ENCODE measurements around the gene CDK11B.
"Not testable (repeated sequence)": the region's sequence is repeated elsewhere in the genome, so short reads cannot be mapped to it uniquely, and the experiment has no call there.

The CDK11B gene

DNA sequence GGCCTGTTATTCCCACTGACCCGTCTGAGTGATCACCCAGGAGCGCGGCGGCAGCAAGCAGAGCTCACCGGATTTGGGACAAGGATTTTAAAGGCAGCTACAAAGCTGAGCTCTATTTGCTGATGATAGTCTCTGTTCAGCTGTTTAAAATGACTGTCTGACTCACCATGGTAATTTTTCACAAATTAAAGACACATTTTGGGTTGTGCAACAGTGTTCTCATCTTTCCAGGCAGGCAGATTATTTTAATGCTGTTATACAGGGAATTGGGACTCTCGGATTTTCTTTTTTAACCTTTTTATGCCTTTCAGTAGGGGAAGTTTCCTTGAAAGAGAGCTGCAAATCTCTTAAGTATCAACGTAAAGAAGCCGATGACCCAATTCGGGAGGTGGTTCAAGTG lies 3.6 kb upstream of the CDK11B start:
- DNase-seq (ENCODE audit: low read depth): peak; percentile 47

DNA sequence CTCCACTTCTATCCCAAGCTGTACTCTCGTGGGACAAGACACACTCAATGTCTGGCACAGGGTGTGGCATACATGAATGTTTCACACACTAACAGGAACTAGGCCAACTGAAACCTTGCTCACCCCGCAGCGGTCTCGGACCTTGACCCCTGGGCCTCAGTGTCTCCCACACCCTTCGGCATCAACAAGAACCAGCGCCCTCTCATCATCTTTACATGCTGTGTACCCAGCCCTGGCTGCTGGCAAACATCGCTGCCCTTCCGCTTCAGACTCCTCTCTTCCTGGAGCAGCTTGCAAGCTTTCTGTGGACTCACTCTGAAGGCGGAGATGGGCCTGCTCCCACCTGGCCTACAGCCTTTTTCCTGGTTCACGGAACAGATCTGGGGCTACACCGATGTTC lies 10.5 kb downstream of the CDK11B start:
- DNase-seq (ENCODE audit: low read depth): not testable (repeated sequence)

DNA sequence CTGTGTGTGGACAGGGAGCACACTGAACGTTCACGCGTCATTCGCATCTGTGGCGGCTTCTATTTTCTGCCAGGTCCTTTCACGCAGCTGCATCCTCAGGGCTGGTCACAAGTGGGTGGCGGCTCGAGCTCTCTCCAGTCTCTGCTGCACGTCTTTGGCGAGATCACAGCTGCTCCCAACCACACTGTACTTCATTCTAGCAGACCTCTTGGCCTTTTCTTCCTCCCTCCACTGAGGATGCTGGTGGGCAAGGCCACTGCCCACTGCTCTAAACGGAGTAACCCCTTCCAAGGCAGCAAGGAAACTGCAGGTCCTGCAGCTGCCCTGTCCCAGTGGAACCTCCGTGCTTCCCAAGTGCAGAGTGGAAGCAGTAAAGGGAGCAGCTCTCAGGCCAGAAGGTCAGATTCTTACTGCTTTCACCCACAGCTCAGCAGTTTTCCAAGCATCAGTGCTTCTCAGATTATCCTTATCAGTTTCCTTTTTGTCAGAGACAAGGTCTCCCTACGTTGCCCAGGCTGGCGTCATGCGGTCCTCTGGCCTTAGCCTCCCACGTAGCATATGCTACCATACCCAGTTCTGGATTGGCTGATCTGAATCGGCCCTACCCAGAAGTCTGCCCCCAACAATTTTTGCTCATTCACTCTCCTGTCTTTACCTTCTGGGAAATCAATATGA lies 11.1 kb downstream of the CDK11B start:
- DNase-seq (ENCODE audit: low read depth): not testable (repeated sequence)

DNA sequence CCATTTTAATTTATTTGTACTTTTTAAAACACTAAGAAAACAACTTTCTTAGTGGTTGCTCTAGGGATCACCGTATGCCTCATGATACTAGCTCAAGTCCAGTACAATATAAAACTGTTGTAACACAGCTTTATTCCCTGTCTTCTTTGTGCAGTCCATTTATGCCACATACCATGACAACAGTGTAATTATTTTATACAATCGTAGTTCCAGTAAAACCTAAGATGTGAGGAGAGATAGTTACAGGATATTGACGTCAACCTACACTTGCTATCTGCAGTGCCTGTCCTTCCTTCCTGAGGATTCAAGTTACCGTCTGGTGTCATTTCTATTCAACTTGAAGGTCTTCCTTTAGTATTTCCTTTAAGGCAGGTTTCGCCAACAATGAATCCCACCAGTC lies 12.5 kb downstream of the CDK11B start:
- DNase-seq (ENCODE audit: low read depth): not testable (repeated sequence)

DNA sequence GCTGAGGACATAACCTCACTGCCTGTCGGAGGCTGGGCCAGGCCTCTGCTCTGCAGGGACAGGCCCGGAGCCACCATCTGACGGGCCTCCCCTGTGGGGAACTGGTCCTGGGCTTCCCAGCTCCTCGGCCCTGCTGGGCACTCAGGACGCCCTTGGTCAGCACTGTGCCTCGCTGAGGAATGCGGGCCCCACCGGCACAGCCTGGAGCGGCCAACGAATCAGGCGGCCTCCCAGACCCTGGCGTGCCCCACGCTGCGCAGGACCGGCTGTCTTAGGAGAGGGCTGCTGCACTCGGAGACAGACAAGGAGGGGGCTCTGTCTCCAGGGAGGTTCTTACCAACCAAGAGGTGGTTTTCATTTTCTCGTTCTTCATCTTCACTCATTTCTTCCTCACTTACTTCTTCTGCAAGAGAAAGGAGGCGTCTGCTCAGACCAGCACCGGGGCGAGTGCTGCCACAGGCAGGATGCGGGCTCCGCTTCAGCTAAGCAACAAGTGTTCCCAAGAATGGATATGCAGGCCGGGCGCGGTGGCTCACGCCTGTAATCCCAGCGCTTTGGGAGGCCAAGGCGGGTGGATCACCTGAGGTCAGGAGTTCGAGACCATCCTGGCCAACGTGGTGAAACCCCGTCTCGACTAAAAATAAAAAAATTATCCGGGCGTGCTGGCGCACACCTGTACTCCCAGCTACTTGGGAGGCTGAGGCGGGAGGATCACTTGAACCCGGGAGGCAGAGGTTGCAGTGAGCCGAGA lies 17.9 kb downstream of the CDK11B start:
- not testable (repeated sequence) for DNase-seq (ENCODE audit: low read depth)

DNA sequence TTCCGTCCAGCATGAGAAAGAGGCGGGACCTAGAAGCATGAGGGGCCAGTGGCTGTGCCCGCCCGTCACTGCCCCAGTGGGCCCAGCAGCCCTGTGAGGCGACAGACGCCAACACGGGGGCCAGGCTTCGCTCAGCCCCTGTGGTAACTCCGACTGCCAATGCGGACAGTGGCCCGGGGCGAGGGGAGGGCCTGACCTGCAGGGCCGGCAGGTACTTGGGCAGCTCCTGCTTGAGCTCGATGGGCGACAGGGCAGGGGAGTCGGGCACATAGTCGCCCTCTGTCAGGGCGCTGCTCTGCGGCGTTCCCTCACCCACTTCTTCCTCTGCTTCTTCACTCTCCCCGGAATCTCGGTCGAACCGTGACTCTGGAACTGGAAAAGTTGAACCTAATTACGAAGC lies 18.7 kb downstream of the CDK11B start:
- not testable (repeated sequence) for DNase-seq (ENCODE audit: low read depth)

DNA sequence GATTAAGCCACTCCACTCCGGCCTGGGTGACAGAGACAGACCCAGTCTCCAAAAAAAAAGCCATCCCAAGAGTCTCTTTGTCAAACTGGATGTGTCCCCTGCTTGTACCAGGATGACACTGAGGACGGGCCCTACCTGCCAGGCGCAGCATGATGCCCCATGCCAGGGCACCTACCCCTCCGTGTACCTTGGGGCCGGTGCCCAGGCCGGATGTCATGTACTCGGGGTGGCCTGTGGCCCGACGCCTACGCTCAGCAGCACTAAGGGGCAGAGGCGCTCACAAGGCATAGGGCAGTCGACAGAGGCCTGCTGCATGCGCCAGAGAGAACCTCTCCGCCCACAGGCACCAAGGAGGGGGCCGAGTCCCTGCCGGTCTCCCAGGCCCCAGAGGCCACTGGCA lies 19.4 kb downstream of the CDK11B start:
- DNase-seq (ENCODE audit: low read depth): not testable (repeated sequence)

DNA sequence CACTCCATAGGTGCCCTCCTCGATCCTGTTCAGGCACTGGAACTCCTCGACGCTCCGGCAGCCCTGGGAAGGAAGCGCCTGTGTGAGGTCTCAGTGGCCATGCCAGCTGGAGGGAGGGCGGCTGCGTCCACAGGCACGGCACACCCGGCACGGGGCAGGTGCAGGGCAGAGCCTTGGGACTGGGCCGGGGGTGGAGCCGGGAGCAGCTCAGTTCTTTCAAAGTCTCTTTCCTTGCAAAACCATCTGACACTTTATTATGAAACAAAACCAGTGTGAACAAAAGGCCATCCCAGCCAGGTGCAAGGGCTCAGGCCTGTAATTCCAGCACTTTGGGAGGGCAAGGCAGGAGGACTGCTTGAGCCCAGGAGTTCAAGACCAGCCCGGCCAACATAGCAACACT lies 20.3 kb downstream of the CDK11B start:
- DNase-seq (ENCODE audit: low read depth): not testable (repeated sequence)

DNA sequence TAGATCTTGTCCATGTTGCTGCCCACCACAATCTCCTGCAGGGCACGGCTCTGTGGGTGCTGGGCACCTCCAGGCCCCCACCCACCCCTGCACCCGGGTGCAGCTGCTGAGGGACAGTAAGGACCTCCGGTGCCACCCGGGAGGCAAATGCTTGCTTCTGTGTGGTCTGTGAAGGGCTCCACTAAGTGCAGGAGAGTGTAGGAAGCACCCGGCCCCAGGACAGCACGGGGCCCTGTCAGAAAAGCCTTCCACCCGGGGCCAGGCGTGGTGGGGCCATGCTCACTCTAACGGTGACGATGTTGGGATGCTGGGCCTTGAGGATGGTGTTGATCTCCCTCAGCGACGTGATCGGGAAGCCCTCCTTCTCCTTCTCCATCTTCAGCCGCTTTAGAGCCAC lies 21.3 kb downstream of the CDK11B start:
- DNase-seq (ENCODE audit: low read depth): not testable (repeated sequence)

DNA sequence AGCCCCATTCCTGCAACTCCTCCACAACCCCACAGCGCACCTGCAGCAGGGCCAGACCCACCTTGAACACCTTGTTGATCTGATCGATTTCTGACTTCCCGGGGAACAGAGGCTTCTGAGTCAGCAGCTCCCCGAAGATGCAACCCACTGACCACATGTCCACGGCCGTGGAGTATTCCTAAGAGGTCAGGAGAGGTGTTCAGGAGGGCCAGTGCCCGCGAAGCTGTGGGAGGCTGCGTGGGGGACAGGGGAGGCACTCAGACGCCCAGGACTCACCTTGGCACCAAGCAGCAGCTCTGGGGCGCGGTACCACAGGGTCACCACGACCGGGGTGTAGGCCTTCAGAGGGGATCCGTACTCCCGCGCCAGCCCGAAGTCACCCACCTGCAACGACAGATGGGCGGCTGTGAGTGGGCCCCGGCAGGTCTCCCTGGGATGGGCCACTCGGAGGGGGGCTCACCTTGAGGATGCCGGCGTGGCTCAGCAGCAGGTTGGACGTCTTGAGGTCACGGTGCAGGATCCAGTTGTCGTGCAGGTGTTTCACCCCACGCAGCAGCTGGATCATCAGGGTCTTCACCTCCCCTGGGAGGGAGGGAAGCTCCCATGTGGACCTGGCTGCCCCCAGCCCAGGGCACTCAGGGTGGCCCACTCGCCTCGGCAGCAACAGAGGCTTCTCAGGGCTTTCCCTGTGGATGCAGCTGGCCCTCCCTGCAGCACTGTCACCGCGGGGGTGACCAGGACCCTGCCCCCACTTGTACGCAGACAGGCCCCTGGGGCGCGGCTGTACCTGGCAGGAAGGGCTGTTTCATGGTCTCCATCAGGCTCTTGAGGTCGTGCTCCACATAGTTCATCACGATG lies 22.0 kb downstream of the CDK11B start:
- not testable (repeated sequence) for DNase-seq (ENCODE audit: low read depth)

DNA sequence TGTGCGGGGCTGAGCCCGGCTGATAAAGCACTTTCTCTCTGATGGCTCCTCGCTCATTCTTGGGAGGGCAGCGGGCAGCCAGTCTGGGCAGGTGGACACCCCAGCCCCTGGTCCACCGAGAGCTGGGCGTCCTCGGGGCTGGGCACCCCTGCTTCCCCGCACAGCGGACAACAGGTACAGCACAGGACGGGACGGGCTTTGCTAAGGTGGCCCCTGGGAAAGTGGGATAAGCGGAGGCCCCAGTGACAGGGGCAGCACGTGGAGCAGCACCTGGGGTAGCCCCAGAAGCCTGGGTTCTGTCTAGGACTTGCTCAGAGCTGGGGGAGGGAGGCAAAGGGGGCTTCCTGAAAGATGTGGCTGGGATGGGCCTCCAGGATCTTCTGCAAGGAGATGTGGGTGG lies 24.2 kb downstream of the CDK11B start:
- DNase-seq (ENCODE audit: low read depth): not testable (repeated sequence)

DNA sequence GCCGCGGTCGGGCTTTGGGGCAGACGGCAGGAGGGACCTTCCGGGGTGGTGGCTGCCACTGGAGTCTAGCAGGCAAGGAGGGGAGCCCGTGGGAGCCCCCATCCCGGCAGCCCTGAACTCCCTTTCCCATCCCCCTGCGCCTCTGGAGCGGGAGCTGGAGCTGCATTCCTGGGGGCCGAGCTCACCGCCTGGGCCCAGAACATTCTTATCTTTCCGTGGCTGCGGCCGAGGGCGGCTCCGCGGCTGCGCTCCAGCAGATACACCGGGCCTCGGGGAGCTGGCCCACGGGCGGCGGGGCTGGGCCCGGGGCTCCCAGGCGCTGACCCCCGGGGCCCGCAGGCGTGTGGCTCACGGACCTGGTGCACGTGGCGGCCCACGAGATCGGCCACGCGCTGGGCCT lies 25.4 kb downstream of the CDK11B start:
- DNase-seq (ENCODE audit: low read depth): not testable (repeated sequence)

DNA sequence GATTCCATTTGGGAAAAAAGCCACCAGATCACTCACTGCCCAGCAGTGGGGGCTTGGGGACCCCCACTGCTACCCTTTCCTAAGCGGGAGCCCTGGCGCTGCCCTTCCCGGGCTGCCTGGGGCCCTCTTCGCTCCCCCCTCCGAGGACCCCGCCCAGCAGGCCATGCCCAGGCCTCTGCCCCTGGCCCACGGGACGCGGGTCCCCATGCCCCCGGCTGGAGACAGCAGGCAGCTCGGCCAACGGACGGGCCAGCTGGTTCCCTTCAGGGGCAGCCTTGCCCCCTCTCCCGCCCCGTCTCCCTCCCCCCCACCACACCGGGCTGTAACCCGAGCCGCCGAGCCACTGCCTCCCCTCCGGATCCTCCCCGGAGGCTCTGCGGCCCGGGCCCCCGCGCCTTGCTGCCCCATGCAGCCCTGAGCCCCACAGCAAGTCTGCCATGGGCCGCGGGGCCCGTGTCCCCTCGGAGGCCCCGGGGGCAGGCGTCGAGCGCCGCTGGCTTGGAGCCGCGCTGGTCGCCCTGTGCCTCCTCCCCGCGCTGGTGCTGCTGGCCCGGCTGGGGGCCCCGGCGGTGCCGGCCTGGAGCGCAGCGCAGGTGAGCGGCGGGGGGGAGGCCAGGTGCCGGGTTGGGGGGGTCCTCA lies 26.9 kb downstream of the CDK11B start, which contains the start of gene MMP23B:
MMP23B (plus strand) TSS at position 392 of the 639 bp plus-strand sequence; CDS start at position 438, 46 bp downstream.
- DNase-seq (ENCODE audit: low read depth): no peak

DNA sequence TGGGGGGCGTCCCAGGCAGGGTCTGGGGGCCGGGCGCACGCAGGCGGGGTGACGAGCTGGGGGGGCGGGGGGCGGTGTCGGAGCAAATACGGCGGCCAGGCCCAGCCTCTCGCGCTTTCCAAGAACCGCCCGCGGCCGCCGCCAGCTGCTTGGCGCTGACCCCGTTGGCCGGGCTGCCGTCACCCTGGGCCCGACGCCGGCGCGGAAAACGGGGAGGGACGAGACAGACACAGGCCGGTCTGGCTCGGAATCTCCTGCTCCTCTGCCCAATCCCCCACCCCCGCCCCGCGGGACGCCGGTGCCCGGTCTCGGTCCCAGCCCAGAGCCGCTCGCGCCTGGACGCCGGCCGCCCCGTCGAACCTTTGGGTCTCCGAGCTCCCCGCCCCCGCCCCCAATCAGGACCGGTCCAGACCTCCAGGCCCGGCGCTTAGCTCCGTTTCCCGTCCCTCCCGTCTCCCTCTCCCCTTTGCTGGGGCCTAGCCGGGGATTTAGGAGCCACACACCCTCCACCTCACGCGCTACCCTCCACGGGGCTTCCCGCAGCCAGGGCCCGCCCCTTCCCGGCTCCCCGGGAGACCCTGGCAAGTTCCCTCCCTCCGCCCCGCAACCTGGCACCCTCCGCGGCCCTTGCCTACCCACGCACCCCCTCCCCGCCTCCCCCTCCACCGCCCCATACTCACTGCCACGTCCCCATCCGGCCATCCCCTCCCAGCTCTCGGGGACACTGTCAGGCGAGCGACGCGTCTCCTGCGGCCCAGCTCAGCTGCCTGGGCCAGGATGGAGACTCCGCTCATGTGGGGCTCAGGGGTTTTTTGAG lies 27.6 kb downstream of the CDK11B start:
- peak; percentile 24 for DNase-seq (ENCODE audit: low read depth)

DNA sequence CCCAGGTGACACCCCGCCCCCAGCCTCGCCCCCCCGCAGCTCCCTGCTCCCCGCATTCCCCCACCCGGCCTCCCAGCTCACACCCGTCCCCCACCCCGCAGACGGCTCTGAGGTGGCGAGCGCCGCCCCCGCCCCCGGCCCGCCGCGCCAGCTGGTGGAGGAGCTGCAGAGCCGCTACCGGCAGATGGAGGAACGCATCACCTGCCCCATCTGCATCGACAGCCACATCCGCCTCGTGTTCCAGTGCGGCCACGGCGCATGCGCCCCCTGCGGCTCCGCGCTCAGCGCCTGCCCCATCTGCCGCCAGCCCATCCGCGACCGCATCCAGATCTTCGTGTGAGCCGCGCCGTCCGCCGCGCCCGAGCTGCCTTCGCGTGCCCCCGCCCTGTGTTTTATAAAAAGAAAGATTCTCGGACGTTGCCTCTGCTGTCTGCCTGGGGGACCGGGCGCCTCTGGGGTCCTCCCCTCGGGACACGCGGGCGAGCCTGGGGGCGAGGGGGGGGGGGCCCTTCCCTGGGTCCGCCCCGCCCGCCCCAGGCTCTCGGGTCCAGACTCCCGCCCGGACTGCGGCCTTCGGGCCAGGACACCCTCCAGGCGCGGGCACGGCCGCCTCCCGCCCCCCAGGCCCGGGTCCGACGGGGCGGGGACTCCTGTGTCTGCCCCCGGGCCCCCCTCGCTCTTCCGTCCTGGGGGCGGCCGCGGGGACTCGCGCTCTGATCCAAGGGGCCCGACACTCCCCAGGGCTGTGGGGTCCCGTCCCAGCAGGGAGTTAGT lies 28.4 kb downstream of the CDK11B start:
- DNase-seq (ENCODE audit: low read depth): peak; percentile 36

DNA sequence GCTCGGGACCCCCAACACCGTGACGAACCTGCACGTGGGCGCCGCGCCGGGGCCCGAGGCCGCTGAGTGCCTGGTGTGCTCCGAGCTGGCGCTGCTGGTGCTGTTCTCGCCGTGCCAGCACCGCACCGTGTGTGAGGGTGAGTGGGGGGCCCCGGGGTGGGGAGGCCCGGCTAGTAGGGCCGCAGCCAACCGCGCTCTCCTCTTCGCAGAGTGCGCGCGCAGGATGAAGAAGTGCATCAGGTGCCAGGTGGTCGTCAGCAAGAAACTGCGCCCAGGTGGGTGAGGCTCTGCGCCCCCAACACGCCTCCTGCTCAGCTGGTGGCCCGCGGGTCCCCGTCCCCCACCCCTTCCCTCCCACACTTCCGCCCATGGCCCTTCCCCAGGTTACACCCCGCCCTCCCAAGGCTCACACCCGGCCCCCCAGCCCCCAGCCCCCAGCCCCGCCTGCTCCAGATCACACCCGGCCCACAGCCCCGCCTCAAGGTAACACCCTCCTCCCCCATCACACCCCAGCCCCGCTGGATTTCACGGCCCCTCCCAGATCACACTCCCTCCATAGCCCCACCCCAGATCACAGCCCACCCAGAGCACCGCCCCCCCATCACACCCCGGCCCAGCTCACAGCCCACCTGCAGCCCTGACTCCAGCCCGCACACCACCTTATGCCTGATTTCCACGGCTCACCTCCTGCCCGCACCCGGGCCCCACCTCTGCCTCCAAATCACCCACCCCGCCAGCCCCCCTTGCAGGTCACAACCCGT lies 29.2 kb downstream of the CDK11B start:
- DNase-seq (ENCODE audit: low read depth): no peak

DNA sequence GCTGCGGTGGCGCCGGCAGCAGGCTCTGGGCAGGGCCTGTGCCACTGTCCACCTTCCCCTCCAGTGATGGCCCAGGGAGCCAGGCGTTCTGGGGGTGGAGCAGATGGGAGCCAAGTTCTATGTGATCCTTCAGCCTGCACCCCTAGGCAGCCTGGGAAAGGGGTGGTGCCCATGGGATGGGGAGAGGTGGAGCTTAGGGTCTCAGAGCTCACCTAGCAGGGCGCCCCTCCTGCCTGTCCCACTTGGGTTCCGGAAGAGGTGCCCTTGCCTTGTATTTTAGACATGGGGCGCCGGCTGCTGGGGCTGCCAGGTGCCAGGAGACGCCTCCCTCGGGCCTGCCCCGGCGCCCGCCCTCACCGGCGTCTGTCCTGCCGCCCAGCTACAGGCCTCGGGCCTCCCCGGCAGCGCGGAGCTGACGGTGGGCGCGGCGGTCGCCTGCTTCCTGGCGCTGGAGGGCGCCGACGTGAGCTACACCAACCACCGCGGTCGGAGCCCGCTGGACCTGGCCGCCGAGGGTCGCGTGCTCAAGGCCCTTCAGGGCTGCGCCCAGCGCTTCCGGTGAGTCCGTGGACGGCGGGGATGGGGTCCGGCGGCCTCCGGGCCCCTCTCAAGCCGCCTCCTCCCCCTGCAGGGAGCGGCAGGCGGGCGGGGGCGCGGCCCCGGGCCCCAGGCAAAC lies 29.9 kb downstream of the CDK11B start:
- DNase-seq (ENCODE audit: low read depth): no peak

DNA sequence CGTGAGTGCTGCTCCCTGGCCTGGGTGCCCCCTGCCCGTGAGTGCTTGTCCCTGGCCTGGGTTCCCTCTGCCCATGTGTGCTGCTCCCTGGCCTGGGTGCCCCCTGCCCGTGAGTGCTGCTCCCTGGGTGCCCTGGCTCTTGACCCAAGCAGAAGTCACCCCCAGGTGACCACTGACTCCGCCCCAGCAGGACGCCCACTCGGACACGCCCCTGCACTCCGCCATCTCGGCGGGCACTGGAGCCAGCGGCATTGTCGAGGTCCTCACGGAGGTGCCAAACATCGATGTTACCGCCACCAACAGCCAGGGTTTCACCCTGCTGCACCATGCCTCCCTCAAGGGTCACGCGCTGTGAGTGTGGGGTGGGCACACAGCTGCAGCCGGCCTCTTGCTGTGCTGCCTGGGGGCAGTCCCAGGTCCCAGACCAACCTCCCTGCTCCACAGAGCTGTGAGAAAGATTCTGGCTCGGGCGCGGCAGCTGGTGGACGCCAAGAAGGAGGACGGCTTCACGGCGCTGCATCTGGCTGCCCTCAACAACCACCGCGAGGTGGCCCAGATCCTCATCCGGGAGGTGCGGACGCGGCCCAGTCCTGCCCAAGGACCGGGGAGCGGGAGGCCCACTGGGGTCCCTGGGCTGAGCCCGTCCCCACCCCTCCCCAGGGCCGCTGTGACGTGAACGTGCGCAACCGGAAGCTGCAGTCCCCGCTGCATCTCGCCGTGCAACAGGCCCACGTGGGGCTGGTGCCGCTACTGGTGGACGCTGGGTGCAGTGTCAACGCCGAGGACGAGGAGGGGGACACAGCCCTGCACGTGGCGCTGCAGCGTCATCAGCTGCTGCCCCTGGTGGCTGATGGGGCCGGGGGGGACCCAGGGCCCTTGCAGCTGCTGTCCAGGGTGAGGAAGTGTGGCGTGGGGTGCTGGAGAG lies 30.7 kb downstream of the CDK11B start:
- no peak for DNase-seq (ENCODE audit: low read depth)

All from fibroblast of gingiva (primary cell).